PC-9 (cell line): ENCODE data around the gene ADGB.

Source experiments
- CTCF ChIP-seq: fragments of 200-600 bp; sonication (generic); conservative IDR thresholded peaks from 2 replicates; pipeline ENCODE4 v1.6.1; 2017; ENCODE audit warnings: mixed run types, antibody characterized with exemption, mild to moderate bottlenecking, moderate library complexity
- EZH2 ChIP-seq: fragments of 200-600 bp; sonication (generic); IDR thresholded peaks from 2 replicates; pipeline ENCODE4 v1.8.0; 2017; ENCODE audit warnings: antibody characterized with exemption, low read depth

- TF ChIP-seq CTCF (no peak), EZH2 (no peak)
These were observed 47.9 kb upstream of the ADGB start for GRCh38 chr6:146550911-146551310.
